ENCODE measurements around the gene CSH1. TPM values are rescaled to one million over a fixed set of nuclear protein-coding genes. Genes with fewer than 3 reads are reported as not detected.

Gene CSH1
- total RNA-seq, result not detected in 2 replicates

GRCh38 chr17:63896524-63897354 is at the start of gene CSH1:
CSH1 (minus strand) TSS chr17:63896574; CDS start chr17:63896511, 63 bp downstream.

GRCh38 chr17:63931981-63932561 is 35.7 kb upstream of the CSH1 start, which contains the start of gene CD79B:
CD79B (minus strand) TSS chr17:63932331; CDS start chr17:63932261, 70 bp downstream.

DNA sequence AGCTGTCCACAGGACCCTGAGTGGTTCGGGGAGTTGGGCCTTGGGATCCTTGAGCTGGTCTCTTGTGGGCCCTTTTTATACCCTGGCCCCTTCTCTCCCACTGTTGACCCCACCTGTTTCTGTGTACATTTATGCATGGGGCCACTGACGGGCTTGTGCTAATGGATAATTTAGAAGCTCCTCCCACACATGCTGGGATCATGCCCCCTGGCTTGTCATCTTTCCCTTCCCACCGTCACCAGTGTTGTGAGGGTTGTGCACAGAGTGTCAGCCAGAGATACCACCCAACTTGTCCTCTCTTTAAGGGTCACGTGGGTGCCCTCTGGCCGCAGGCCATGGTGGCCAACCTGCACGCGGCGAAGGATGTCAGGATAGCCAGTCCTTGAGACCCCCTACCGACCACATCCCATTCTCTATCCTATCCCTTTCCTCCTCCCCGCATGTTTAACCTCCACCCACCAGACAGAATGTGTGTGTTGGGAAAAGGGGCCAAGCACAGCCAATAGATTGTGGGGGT is 22.5 kb upstream of the CSH1 start, which contains the start of gene GH1:
Gene GH1 (minus strand): TSS at position 51 of the 517 bp plus-strand sequence. CDS start 63 bp downstream, outside the sequence.

DNA sequence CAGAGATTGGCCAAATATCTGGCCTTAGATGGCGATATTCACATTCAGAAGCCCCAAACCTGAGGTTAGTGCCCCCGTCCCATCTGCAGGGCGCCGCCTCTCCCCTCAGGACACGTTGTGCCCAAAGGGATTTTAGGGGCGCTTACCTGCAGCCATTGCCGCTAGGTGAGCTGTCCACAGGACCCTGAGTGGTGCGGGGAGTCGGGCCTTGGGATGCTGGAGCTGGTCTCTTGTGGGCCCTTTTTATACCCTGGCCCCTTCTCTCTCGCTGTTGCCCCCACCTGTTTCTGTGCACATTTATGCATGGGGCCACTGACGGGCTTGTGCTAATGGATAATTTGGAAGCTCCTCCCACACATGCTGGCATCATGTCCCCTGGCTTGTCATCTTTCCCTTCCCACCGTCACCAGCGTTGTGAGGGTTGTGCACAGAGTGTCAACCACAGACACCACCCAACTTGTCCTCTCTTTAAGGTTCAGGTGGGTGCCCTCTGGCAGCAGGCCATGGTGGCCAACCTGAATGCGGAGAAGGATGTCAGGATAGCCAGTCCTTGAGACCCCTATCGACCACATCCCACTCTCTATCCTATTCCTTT is 14.8 kb upstream of the CSH1 start, which contains the start of gene CSHL1:
Gene CSHL1 (minus strand): TSS at position 218 of the 595 bp plus-strand sequence. CDS start 62 bp downstream, at position 156.

DNA sequence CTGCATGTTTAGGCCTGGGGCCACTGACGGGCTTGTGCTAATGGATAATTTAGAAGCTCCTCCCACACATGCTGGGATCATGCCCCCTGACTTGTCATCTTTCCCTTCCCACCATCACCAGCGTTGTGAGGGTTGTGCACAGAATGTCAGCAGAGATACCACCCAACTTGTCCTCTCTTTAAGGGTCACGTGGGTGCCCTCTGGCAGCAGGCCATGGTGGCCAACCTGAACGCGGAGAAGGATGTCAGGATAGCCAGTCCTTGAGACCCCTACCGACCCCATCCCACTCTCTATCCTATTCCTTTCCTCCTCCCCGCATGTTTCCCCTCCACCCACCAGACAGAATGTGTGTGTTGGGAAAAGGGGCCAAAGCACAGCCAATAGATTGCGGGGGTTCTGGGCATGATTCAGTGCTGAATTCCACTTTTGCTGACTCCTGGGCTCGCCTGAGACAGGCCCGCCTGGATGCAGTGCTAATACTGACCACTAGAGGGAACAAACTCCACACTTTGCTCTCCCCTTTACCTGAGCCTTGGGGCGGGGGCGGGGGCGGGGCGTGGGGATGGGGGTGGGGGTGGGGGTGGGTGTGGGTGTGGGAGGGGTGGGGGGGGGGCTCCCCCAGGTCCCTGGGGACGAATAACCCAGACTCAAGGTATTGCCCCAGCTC is 14.3 kb downstream of the CSH1 start, which contains the start of gene GH2:
Gene GH2 (minus strand): TSS at position 10 of the 667 bp plus-strand sequence. CDS start 143 bp downstream, outside the sequence.

DNA sequence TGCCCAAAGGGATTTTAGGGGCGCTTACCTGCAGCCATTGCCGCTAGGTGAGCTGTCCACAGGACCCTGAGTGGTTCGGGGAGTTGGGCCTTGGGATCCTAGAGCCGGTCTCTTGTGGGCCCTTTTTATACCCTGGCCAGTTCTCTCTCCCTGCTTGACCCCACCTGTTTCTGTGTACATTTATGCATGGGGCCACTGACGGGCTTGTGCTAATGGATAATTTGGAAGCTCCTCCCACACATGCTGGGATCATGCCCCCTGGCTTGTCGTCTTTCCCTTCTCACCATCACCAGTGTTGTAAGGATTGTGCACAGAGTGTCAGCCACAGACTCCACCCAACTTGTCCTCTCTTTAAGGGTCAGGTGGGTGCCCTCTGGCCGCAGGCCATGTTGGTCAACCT is 22.8 kb downstream of the CSH1 start, which contains the start of gene CSH2:
Gene CSH2 (minus strand): TSS at position 101 of the 400 bp plus-strand sequence. CDS start 63 bp downstream, at position 38.

Other genes with a start within 250 kb of the CSH1 start
- 9.7 and 27.4 TPM in 2 replicates for gene LIMD2, start 196.4 kb downstream of the CSH1 start, total RNA-seq
- 15.9 and 20.9 TPM in 2 replicates for gene STRADA, start 154.8 kb downstream of the CSH1 start, total RNA-seq
- gene CCDC47, start 123.0 kb downstream of the CSH1 start, total RNA-seq, result 31.4 and 45.4 TPM in 2 replicates
- 23.5 and 37.4 TPM in 2 replicates for gene DDX42, start 122.4 kb downstream of the CSH1 start, total RNA-seq
- 50.9 and 65.0 TPM in 2 replicates for gene PSMC5, start 69.1 kb downstream of the CSH1 start, total RNA-seq
- 22.7 and 39.5 TPM in 2 replicates for gene FTSJ3, start 68.9 kb downstream of the CSH1 start, total RNA-seq
- 124 and 126 TPM in 2 replicates for gene SMARCD2, start 53.9 kb downstream of the CSH1 start, total RNA-seq
- not detected in 2 replicates for gene CSH2, start 22.9 kb downstream of the CSH1 start, total RNA-seq
- gene GH2, start 14.6 kb downstream of the CSH1 start, total RNA-seq, result not detected in 2 replicates
- not detected in 2 replicates for gene CSHL1, start 14.7 kb upstream of the CSH1 start, total RNA-seq
- gene GH1, start 22.3 kb upstream of the CSH1 start, total RNA-seq, result not detected in 2 replicates
- gene CD79B, start 35.8 kb upstream of the CSH1 start, total RNA-seq, result not detected in 2 replicates
- gene SCN4A, start 76.3 kb upstream of the CSH1 start, total RNA-seq, result under 0.01 TPM in 1 of 2 replicates, not detected in the other
- 0.16 and 0.18 TPM in 2 replicates for gene PRR29, start 101.8 kb upstream of the CSH1 start, total RNA-seq
- 6.9 and 31.8 TPM in 2 replicates for gene ICAM2, start 124.1 kb upstream of the CSH1 start, total RNA-seq
- gene ERN1, start 233.6 kb upstream of the CSH1 start, total RNA-seq, result 5.2 and 13.6 TPM in 2 replicates